ENCODE measurements around the gene DCLK1.

Gene DCLK1

DNA sequence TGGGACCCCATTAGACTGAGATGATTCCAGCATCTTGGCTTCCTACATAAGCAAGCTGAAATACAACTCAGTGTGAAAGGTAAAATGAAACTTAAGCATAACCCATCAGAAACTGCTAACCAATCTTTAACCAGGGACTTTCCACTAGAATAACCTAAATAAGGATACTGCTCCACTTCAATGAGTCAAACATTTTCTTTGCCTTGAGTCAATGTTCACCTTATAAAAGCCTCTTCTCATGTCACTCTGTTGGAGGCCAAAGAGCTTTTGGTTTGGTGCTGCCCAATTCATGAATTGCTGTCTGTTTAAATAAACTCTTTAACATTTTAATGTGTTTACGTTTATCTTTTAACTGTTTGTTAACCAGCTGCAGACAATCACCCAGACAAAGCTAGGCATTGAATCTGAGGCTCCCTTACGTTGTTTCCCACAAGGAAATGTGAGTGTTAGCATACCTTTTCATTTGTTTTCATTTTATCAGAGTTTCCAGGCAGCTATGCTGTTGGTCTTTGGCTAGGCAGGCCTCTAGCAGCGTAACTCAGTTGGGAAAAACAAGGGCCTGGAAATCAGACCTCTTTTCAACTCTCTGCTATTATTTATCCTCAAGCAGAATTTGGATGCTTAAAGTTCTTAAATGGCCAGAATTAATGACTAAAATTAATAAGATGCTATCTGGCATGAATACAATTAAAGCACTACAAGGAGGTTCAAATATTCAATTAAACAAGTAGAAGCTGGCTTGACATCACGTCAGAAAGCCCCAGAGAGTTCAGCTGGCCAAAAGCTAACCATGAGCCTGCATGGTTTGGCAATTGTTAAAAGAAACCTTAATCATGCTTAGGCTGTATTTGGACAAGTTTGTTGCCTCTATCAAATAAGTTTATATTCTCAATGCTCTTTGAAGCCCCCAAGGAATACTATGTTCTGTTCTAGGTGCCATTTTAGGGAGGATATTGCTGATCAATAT, 200.2 kb downstream of the DCLK1 start:
- no peak for DNase-seq

DNA sequence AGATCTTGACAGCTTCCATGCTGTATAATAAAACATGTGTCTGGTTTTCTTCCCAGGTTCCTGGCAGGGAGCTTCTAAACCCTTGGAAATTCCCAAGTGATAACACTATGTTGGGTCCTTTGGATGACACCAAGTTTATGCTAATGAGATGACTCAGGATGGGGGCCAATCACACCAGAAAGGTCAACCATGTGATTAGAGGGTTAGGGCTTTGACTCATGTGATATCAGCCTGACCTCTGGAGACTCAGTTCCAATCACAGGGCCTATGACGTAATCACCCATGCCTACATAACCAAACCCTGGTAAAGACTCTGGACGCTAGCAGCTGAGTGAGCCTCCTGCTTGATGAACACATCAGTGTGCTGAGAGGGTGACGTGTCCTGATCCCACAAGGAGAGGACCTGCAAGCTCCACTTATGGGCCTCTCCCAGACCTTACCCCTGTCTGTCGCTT, 203.6 kb downstream of the DCLK1 start:
- DNase-seq, result no peak

DNA sequence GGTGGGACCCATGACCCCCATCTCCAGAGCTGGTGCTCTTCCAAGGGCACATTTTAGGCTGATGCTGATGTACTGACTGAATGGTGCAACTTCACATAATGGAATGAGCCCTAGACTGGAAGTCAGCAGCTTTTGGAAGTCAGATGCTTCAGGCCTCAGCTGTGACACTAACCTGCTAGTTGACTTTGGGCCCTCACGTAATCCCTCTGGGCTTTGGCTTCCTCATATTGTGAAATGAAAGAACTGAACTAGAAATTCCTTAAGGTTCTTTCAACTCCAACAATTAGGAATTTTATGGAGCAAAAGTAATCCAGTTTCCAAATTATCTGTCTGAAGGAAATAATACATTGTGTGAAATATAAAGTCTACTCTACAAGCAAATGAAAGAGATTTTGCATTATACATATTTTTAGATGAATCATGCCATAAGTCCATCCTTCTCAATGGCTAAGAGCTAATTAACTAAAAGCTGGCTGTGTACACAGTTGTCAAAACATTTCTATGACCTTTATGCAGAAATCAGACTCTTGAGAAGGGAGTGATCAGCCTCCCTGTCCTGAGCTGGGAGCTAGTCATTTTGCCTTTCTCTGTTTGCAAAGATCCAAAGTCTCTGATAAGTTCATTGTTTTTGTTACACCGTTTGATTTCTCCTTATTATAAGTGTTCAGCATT, 204.2 kb downstream of the DCLK1 start:
- DNase-seq, result no peak

DNA sequence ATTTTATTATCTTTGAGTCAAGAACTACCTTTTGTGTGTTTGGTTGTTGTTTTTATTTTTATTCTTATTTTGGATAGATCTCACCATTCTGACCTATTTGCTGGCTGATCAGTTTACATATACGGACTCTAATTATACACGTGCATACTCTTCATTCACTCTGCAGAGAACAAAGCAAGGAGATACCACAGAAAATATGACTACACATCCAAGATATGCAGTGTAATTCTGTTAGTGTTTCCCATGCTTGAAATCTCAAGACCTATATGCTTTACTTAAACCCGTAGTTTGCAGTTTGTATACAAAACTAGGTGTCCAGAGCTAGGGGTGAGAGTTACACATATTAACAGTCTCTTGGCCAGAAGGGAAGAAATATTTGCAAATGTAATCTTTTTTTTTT, 205.5 kb downstream of the DCLK1 start:
- no peak for DNase-seq

DNA sequence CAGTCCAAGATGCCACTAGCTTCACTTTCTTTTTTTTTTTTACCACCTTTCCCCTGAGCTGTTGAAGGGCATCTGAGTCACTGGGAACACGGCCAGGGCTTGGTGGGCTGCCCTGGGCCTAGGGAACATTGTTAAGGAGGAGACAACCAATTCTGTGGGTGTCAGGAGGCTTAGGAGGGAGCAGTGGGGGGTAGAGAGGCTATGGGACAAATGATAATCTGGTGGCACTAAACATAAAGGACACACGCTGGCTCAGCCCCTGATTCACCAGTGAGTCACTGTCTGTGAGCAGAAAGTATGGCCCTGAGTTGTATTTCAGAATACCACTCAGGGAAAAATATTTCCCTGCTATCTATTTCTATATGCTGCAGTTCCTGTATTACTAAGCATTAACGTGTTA, 207.8 kb downstream of the DCLK1 start:
- no peak for DNase-seq

DNA sequence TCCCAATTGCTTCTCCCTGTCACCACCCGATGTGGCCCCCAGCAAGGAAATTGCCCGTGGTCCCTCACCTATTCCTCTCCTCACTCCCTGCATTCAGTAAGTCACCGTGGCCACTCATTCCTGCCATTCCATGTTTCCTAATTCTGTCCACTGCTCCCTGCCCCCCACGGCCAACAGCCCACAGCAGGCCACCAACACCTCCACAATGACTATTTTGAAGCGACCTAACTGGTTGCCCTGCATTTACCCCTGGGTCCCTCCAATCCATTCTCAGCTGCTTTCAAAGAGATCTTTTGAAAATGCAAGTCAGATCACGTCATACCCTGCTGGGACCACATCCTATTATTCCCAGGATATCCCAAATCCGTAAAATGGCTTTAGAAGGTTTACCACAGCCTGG, 210.4 kb downstream of the DCLK1 start:
- no peak for DNase-seq

DNA sequence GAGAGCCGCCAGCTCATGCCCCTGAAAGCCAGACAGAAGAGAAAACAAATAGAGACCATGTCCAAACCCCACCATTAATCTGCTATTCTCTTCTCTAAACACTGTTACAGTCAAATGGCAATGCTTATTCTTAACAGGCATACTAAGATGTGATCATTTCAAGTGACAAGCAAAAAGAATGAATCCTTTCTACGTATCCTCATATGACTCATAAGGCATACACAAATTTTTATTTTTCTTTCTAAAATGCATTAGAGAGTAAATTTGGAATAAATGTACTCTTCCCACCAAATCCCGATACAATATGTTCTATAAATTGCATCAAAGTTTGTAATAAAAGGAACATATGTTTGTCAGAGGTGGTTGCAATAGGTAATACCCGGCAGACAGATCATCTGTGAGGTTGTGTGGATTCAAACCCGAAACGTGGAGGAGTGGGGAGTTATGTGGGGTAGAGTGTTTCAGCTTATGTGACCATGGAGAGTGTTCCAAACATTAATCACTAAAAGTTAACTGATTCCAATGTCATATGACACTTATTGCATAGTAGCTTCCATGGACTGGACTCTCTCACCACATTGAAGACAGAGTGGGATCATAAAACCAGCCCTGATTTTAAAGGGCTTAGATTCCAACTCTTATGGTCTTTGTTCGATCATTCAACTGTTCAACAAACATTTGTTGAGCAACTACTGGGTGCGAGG, 213.1 kb downstream of the DCLK1 start:
- DNase-seq, result no peak

DNA sequence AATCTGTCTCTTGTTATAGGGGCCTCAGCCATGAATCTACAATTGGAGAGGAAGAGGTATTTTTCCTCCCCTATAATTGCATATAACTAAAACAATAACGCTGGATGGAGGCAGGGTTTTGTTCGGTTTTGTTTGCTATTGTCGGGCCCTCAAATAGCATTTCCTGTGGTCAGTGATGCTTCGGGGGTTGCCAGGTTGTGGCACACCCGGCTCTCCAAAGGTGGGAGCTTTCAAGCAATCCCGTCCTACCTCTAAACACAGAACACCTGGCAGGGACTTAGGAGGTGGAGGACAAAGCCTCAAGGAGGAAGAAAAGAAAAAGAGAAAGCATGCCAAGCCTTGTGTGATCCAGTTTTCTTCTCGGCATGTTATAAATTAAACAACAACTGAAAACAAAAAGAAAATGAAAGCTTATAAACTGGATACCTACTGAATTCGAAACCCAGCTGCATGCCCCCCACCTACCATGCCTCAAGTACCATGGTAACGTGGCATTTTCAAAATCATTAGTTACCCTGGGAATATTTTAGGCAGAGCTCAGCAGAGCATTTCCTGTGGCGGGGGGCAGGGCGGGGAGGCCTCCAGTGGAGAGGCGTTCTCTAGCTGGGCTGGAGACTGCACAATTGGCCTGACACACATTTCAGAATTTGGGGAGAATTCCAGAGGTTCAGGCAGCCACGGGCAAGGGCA, 213.8 kb downstream of the DCLK1 start:
- DNase-seq, result no peak

DNA sequence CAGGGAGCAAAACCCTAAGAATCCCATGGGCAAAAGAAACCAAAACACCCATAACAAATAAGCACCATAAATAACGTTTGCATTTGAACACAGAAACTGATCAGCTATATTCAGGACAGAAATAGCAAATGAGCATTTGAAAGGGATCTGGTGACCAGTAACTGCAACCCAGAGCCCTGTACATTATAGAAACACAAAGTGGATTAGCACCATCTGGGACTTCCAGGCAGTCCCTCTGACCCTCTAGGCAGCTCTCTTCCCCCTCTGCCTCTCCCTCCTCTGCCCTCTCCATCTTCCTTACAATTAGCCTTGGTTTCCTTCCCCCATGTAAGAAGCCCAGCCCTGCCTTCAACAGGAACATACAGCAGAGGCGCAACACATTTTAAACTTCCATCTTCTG, 215.0 kb downstream of the DCLK1 start:
- no peak for DNase-seq

DNA sequence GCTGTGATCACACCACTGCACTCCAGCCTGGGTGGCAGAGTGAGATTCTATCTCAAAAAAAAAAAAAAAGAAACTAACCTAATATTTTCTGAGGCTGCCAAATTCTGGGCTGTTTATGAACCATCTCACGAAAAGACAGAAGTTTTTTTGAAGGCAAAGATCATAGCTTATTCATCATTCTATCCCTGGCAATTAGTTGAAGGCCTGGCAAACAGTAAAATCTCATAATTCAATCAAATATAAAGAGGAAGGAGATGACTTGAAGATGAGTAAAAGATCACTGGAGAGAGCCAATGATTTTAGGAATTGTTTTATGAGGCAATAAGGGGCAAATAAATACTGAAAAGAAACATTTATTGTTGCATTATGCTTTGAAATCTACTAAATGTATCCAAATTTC, 216.5 kb downstream of the DCLK1 start:
- DNase-seq, result no peak

DNA sequence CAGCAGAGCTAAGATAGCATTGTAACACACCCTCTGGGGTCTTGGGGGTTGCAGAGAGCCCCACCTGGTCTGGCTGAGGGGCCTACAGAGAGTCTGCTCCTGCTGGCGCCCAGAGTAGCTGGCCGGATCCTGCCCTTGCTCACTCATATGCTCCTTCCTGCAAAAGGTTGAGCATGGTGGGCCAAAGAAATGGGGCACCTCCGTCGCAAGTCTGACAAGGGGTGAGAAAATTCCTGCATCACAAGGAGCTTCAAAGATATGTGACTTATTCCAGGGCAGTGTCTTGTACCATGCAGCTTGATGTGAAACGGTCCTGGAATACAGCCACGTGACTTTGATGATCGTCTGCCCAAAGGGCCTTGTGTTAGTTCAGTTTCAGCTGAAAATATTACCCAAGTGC, 218.3 kb downstream of the DCLK1 start:
- DNase-seq, result no peak

DNA sequence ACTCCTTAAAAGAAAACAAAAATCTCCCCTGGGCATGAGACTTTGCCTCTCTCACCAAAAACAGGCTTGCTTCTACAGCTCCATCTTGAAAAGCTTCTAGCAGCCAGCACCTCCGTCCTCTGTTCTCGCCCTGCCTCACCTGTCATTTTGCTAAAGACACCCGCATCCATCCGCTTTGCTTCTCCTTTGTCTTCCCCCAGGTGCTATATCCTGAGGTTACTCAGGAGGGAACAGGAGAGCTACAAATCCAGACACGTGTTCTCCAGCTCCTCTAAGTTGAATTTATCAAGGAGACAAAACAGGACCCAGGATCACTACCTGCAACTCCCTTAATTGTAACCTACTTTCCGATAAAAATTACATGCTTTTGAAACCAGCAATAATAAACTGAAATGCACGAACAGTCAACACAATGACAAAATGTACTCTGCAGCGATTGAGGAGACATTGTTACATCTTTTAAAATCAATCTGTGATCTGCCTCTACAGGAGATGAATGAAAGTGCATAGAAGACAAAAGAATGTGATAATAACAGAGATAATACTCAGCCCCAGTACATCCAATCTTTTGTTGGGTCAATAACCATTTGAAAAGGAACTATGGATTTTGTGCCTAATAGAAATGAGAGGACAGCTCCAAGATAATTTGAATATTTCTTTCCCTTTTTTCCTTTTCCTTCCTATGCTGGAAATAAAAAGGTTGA, 221.2 kb downstream of the DCLK1 start:
- DNase-seq, result no peak

DNA sequence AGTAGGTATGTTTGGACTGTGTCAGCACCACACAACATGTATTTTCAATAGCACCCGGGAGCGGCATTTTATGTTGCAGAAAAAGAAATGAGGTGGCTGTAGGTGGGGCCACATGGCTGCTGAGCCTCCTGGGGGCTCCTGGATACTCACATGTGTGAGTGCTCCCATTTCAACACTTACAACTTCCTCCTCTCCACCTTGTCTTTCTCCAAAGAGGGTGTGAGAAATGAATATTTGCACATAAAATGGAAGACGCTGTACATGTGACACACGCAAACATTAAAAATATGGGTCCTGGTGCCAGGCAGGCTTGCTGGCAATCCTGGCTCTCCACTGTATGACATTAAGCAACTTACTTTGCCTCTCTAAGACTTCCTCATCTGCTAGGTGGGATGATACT, 222.1 kb downstream of the DCLK1 start:
- DNase-seq, result no peak

DNA sequence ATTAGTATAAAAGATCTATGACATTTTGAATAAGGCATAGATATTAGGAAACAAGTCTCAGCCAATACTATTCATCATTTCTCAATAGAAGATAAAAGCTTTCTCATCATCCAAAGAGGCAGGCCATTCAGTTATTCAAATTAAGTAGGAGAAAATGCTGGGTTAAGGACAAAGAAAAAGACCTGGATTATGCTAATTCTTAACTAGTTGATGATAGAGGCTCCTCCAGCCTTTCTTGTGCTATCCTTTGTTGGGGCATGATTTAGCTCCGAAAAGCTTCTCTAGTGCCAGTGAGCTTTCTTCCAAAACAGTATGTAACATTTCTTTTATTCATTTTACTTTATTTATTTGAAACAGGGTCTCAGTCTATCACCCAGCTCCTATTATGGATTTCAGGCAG, 223.0 kb downstream of the DCLK1 start:
- no peak for DNase-seq

DNA sequence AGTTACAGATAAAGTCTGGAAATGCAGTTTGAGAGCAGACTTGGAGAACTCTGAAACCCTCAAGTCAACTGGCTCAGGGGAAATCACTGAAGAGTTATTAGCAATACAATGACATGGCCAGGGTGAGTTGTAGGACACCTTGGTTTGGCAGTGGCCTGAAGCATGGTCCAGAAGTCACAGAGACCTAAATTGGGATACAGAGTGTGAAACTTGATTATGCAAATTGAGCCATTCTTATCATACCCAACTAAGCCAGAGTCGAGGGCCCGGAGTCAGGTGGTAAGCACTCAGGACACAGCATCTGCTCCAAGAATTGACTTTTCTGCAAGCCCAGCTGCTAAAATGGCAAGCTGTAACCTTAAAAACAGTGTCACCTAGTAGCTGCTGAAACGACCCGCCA, 224.5 kb downstream of the DCLK1 start:
- no peak for DNase-seq

DNA sequence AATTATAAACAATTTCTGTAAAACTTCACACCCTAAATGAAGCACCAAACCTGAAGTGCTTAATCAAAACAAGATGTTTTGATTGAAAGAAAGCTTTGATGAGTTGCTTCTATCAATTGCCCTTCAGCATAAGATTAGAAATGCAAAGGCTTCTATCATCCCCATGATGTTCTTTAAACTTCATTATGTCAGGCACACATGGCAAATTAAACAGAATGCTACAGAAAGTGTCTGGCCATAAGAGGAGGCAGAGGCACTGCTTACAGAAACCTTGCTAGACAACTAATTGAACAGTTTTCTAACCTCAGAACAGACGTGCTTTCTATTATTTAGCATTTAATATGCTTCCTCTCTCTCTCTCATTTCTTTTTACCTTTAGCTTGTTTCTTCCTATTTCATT, 228.1 kb downstream of the DCLK1 start:
- DNase-seq, result no peak

DNA sequence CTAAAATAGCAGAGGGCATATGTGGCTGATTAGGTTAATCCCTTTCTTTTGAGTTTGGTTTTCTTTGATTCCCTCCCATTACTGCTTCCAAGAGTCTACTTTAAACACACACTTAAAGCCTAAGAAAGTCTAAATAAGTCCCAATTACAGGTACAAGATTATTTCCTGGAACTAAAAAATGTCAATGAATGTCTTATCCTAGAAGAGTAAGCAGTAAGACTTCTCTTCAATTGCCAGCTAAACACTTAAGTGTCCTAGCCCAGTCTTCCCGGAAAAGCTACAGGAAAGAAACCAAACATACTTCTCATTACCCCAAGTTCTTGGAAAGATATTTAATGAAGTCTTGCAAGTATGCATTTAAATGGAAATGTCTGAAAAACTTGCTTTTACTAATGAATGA, 233.1 kb downstream of the DCLK1 start:
- no peak for DNase-seq

DNA sequence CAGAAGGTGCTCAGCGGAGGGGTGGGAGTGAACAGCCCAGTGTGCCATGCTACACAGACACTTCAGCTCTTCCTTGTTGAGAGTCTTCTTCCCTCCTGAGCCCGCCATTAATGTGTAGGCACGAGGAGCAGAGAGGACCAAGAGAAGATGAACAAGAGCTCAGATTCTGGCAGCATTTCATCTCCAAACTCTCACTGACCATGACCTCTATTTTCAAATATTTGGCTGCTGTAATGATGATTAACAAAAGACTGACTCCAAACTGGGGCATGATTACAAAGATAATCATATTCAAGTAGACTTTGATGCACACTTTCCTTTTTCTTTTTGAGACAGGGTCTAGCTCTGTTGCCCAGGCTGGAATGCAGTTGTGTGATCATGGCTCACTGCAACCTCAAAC, 236.5 kb downstream of the DCLK1 start:
- no peak for DNase-seq

DNA sequence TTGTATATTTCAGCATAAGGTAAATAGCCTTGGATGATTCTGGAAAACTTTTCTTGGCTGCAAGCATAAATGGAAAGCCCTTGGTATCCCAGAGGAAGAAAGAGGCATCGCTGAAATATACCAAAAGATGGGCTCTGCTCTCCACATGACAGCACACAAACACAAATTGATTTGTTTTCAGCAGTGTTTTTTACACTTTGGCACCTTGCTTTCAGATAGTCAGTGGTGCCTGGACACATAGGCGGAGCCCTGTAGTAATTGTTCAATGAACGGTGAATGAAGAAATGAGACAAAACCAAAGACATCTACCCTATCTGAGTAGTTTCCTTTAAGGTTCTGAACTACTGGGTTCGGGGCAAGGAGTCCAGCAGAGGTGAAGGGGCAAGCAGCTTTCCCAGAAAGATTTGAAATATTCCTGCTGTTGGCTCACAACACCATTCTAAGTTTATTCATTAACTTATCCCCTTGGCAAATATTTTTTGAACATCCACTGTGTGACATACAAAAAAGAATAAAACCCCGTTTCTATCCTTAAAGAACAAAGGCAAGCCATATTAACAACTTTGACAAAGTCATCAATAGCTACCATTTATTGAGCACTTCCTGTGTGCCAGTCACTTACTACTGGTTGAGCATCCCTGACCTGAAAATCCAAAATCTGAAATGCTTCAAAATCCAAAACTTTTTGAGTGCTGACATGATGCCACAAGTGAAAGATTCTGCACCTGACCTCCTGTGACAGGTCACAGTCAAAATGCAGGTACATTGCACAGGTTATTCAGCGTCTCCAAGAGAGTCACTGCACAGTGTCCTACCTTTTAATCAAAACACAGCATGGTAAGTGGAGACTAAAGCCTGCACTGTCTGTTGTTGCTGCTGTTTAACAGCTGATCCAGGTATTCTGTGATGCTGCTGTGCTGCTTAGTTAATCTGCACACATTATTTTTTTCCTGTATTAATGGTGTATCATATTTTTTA, 238.1 kb downstream of the DCLK1 start:
- DNase-seq, result no peak

DNA sequence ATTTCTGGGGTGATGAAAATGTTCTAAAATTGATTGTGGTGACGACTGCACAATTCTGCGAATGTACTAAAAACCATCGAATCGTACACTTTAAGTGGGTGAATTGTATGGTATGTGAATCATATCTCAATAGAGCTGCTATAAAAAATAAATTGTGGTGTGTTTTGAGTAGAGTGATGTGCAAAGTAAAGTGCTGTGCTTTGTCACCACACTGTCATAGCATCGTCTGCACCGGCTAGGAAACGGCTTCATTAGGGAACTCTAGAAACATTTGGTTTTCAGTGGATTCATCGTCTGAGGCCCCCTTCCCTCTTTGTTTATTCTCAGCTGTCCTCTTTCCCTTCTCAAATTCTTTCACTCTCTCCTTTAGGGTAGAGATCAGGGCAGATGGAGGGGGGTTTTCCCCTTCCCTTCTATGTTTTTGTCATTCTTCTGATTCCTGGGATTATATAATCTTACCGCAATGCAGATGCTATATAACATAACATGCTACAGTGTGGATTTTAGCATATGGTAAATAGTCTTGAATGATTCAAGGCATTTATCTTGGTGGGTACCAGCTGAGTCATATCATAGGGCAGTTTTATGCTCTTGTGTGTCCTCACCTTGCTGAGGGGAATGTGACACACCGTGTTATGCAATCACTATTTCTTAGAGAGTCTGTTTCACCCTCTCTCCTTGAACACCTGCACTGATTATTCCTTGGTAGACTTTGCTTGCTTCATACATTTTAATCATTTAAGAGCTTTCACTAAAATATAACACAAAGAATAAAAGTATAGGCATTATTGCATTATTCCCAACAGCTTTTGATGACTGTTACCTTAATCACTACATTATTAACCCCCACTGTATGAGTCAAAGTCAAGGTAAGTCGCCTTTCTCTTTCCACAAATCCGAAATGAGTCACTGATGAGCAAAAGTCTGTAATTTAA, 239.4 kb downstream of the DCLK1 start:
- DNase-seq, result no peak
